Type B pancreatic cell (in vitro differentiated cells): ENCODE results near the gene GATAD2B. TPM values are rescaled to one million over a fixed set of nuclear protein-coding genes. Genes with fewer than 3 reads are reported as not detected.

Experiments
- DNase-seq: peaks from one replicate; pipeline ENCODE4 v3.0.0; 2021; ENCODE audit warnings: mixed read lengths; ENCODE audit not compliant: unreplicated experiment; ENCODE audit errors: extremely low spot score
- H3K27ac Mint-ChIP-seq: 2 replicates; pipeline ENCODE4 v1.8.0; 2021; ENCODE audit warnings: mild to moderate bottlenecking, mixed read lengths
- H3K27me3 Mint-ChIP-seq: 2 replicates; pipeline ENCODE4 v1.8.0; 2021; ENCODE audit warnings: mixed read lengths
- H3K36me3 Mint-ChIP-seq: 2 replicates; pipeline ENCODE4 v1.8.0; 2021; ENCODE audit warnings: mixed read lengths
- H3K4me1 Mint-ChIP-seq: one replicate; pipeline ENCODE4 v1.8.0; 2021; ENCODE audit warnings: mixed read lengths; ENCODE audit not compliant: unreplicated experiment
- H3K4me3 Mint-ChIP-seq: 2 replicates; pipeline ENCODE4 v1.8.0; 2021; ENCODE audit warnings: mild to moderate bottlenecking, mixed read lengths
- H3K9me3 Mint-ChIP-seq: 2 replicates; pipeline ENCODE4 v1.8.0; 2021; ENCODE audit warnings: mixed read lengths
- long read RNA-seq: library from polyadenylated mRNA; unstranded; transcript quantifications from one replicate; pipeline ENCODE4 v2.0.0, GENCODE V29; 2020
- total RNA-seq: library from RNA; stranded (reverse); gene quantifications from 2 replicates; pipeline ENCODE4 v1.2.1, GENCODE V29; 2021; ENCODE audit warnings: low replicate concordance
- TF ChIP-seq, protein P1 (sequence below): fragments of 200-600 bp; sonication (generic); conservative IDR thresholded peaks from 2 replicates; pipeline ENCODE4 v1.5.0; 2021; ENCODE audit warnings: antibody characterized with exemption, mild to moderate bottlenecking

The GATAD2B gene
- 39.0 and 51.4 TPM in 2 replicates for total RNA-seq
- long read RNA-seq, partial matches to known transcripts: 0 of 1 reads
- long read RNA-seq, other reads (novel, unspliced or antisense): 1 of 1 reads

DNA sequence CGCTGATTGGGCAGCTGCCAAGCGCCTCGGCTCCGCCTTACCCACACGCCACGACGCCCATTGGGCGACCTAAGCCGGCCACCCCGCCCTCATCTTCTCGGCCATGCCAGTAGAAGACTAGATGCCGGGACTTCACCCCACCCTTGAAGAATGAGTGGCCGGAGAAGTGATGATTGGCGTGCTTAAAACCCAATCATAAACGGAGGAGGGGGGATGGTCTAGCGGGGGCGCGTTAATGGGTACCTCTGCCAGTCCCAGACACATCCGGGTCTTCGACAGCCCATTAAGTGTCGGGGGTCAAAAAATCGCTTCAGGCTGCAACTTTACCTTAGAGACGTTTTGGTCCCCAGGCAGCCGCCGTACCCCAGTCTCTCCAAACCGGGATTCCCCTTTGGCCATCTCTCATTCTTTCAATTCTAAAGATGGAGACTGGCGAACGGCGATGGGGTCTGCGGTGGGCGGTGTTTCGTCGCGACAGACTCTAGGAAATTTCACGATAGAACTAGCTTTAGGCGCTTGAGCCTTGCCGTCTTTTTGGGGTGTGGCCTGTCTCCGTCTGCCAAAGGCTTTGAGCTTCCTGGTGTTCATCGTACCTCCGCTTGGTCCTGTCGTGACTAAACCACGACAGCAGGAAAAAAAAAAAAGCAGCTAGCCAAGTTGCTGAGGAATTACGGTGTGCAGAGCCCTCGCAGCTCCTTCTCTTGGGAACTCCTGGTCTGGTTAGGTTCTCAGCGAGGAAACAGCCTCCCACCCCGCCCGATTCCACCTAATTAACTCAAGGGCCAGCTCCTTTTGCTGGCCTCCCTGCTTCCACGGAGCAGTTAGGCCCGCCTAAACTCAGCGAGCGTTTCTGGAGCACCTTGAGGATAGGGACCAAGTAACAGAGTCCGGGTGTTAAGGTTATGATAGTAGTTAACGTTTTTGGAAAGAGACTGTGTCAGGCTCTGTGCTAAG, at the start of gene GATAD2B:
Gene GATAD2B (minus strand): TSS at position 1 of the 954 bp plus-strand sequence. CDS start 94,625 bp downstream, outside the sequence.
- peaks cover 34% of the 10 kb centered on the region for H3K4me1 Mint-ChIP-seq
- peak within 1 kb of the TSS; percentile 95 for H3K27ac Mint-ChIP-seq
- DNase-seq: peak; percentile 97
- TF ChIP-seq, protein P1, sequence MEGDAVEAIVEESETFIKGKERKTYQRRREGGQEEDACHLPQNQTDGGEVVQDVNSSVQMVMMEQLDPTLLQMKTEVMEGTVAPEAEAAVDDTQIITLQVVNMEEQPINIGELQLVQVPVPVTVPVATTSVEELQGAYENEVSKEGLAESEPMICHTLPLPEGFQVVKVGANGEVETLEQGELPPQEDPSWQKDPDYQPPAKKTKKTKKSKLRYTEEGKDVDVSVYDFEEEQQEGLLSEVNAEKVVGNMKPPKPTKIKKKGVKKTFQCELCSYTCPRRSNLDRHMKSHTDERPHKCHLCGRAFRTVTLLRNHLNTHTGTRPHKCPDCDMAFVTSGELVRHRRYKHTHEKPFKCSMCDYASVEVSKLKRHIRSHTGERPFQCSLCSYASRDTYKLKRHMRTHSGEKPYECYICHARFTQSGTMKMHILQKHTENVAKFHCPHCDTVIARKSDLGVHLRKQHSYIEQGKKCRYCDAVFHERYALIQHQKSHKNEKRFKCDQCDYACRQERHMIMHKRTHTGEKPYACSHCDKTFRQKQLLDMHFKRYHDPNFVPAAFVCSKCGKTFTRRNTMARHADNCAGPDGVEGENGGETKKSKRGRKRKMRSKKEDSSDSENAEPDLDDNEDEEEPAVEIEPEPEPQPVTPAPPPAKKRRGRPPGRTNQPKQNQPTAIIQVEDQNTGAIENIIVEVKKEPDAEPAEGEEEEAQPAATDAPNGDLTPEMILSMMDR: no peak
- peaks cover 3% of the 10 kb centered on the region for H3K27me3 Mint-ChIP-seq
- H3K9me3 Mint-ChIP-seq: no peaks in the 10 kb centered on the region
- H3K4me3 Mint-ChIP-seq: peak within 1 kb of the TSS; percentile 96
- no peaks in the 10 kb centered on the region for H3K36me3 Mint-ChIP-seq

GRCh38 chr1:153970346-153970745, 47.6 kb upstream of the GATAD2B start:
- Mint-ChIP-seq H3K4me3 (peak overlapping the region; percentile 31), H3K27ac (no peak overlapping the region), H3K36me3 (peaks cover 12% of the 10 kb centered on the region), H3K27me3 (no peaks in the 10 kb centered on the region), H3K9me3 (no peaks in the 10 kb centered on the region), H3K4me1 (peaks cover 22% of the 10 kb centered on the region)
- TF ChIP-seq, protein P1: no peak
- no peak for DNase-seq

DNA sequence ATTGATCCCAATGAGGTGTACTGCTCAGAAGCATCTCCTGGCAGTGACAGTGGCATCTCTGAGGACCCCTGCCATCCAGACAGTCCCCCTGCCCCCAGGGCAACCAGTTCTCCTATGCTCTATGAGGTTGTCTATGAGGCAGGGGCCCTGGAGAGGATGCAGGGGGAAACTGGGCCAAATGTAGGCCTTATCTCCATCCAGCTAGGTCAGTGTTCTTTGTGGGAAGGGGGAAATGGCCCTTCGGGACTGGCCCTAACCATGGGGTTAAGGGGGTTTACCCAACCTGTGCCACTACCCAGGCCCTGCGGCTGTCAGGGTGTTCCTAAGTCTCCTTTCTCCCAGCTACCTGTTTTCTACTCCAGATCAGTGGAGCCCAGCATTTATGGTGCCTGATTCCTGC, 46.2 kb upstream of the GATAD2B start:
- no peak for DNase-seq
- H3K4me3 Mint-ChIP-seq: peak overlapping the region; percentile 96
- TF ChIP-seq, protein P1: no peak
- H3K27me3 Mint-ChIP-seq: no peaks in the 10 kb centered on the region
- no peaks in the 10 kb centered on the region for H3K9me3 Mint-ChIP-seq
- H3K36me3 Mint-ChIP-seq: peaks cover 5% of the 10 kb centered on the region
- peaks cover 25% of the 10 kb centered on the region for H3K4me1 Mint-ChIP-seq
- H3K27ac Mint-ChIP-seq: peak overlapping the region; percentile 41

DNA sequence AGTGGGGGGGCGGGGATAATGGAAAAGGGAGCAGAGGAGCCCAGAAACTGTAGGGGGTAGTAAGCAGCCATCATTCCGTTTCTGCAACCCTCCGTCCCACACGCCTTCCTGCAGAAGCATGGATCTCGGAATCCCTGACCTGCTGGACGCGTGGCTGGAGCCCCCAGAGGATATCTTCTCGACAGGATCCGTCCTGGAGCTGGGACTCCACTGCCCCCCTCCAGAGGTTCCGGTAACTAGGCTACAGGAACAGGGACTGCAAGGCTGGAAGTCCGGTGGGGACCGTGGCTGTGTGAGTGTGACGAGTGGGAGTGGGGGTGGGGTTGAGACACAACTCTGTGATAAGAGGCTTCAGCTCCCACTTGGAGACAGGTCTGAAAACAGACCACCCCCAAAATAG, 45.6 kb upstream of the GATAD2B start:
- Mint-ChIP-seq H3K27me3 (no peaks in the 10 kb centered on the region), H3K4me1 (peaks cover 31% of the 10 kb centered on the region), H3K36me3 (peaks cover 4% of the 10 kb centered on the region), H3K27ac (peak overlapping the region; percentile 92), H3K4me3 (peak overlapping the region; percentile 96), H3K9me3 (no peaks in the 10 kb centered on the region)
- no peak for DNase-seq
- TF ChIP-seq, protein P1: no peak

GRCh38 chr1:153968000-153968363, 45.2 kb upstream of the GATAD2B start:
- TF ChIP-seq, protein P1: no peak
- DNase-seq: no peak
- peaks cover 4% of the 10 kb centered on the region for H3K36me3 Mint-ChIP-seq
- peak overlapping the region; percentile 92 for H3K27ac Mint-ChIP-seq
- H3K4me3 Mint-ChIP-seq: peak overlapping the region; percentile 96
- no peaks in the 10 kb centered on the region for H3K9me3 Mint-ChIP-seq
- H3K27me3 Mint-ChIP-seq: no peaks in the 10 kb centered on the region
- peaks cover 32% of the 10 kb centered on the region for H3K4me1 Mint-ChIP-seq
